GM18868 (cell line): ENCODE results near the gene ZC3H15.
"Not testable (repeated sequence)": the region's sequence is repeated elsewhere in the genome, so short reads cannot be mapped to it uniquely, and the experiment has no call there.

Source experiments
- ATAC-seq: cut with Tn5 transposase; IDR thresholded peaks from one replicate; pipeline ENCODE4 v1.9.1; 2021; ENCODE audit warnings: mild to moderate bottlenecking, moderate library complexity; ENCODE audit not compliant: unreplicated experiment

The ZC3H15 gene

DNA sequence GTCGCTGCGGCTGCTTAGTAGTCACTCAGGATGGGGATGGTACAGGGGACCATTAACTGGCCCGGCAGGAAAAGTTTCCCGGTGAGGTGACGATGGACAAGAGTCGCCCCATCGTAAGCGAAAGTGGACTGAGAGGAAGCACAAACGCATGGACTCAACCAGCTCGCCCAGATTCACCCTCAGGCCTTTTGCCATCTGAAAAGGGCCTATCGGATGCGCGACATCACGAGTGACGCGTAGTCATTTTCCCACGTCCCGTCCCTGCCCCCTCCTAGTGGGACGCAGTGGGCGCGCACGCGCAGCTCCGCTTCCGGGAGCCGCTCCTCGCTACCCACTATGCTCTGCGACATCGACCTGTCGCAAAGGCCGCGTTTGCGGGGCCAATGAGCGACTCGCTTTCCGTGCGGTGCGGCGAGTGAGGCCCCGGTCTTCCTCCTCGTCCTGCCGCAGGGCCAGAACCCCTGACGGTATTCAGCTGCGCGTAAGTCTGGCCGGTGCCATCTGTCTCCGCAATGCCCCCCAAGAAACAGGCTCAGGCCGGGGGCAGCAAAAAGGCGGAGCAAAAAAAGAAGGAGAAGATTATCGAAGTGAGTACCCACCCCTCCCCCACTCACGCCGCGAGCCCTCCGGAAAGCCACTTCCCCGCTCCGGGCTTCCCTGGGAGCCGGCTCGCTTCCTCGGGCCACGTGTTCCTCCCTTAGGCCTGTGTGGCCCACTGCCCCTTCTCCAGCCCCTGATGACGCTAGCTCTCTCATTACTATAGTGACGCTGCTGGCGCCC is at the start of gene ZC3H15:
TSS of gene ZC3H15 (plus strand) at position 390 of the 780 bp plus-strand sequence. CDS start at position 513, 123 bp downstream.
- ATAC-seq = peak; percentile 75

DNA sequence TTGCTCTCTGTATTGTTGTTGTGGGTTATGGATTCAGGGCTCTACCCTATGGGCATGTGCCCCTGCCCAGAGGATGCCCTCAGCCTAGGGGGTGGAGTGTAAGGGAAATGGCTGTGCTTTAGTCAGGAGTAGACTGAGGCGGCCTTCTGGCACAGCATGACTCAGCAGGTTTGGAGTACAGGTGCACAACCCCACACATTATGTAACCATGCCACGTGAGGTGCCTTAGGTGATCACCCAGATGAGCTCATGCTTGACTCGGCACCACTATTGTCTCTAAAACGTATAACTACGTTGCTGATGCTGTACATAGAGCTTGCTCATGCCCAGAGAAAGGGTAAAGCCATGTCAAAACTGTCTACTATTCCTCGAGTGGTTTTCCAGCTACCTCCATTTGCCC is 48.3 kb upstream of the ZC3H15 start:
- ATAC-seq = no peak

DNA sequence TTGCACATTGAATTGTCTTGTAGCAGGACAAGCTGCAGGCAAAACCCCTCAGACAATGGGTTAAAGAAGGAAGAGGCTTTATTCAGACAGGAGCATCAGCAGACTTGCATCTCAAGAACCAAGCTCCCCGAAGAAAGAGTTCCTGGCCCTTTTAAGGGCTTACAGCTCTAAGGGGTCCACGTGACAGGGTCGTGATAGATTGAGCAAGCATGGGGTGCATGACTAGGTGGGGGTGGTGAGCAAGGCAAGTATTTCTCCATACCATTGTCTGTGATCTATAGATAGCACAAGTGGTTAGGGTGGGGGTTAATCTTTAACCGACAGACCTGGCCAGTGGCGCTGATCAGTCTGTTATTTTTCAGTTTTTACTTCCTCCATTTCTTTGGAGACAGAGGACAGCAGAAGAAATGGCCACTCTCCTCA is 46.4 kb upstream of the ZC3H15 start:
- not testable (repeated sequence) for ATAC-seq

DNA sequence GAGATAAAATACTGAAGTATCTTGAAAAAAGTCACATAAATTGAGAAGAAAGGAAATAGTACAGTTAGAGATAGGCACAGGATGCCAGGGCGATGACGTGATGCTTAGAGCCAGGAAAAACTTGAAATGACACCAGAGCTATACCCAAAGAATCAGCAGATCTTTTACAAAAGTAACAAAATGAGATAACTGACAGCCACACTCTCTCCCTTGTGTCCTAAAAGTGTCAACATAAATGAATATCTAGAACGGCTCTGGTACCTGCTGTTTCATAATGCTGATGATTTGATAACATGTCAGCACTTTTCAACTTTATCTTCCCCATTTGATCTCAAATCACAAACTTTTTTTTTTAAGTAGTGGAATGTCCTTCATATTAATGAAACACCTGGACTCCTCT is 45.6 kb upstream of the ZC3H15 start:
- ATAC-seq = no peak

DNA sequence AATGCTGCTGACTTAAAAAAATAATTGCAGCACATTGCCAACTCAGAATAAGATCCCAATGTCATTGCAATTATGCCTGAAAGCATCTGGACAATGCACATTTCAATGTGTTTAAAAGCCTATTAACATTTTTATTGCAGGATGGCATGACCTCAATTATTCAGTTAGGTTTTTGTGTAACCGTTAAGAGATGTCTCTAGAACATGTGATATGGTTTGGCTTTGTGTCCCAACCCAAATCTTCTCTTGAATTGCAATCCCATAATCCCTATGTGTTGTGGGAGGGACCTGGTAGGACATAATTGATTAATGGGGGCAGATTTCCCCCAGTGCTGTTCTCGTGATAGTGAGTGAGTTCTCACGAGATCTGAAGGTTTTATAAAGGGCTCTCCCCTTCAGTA is 43.2 kb upstream of the ZC3H15 start:
- ATAC-seq = no peak

DNA sequence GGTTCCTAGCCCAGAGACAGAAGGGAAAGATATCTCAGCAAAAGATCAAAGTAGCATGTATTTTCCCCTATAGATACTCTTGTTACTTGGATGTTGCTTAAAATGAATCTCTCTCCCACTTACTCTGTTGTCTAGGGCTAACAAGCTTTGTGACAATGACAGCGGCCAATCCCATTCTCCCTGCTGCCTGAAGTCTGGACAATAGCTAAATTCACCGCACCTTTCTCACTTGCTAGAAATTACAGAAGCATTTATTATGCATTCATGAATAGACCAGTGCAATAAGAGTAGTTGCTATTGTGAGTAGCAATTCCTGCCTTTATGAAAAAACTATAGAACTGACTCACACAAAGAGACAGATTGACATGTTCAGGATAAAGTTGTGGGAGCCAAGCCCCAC is 42.2 kb upstream of the ZC3H15 start:
- no peak for ATAC-seq

DNA sequence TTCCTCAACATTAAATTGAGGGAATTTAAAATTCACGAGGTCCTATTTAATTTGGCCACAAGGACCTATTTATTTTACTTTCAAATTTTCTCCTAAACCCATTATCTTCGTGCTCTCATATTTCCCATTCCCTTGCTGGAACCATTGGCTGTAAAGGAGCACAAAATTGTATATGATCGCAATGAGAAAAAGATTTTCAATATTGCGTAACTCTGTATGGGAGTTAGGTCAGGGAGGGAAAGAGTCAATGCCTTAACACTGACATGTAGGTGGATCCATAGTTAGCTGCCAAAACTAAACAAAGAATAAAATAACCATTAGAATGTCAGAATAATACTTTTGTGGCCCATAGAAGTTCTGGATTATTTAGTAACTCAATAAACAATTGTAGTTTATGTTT is 40.6 kb upstream of the ZC3H15 start:
- ATAC-seq = no peak

DNA sequence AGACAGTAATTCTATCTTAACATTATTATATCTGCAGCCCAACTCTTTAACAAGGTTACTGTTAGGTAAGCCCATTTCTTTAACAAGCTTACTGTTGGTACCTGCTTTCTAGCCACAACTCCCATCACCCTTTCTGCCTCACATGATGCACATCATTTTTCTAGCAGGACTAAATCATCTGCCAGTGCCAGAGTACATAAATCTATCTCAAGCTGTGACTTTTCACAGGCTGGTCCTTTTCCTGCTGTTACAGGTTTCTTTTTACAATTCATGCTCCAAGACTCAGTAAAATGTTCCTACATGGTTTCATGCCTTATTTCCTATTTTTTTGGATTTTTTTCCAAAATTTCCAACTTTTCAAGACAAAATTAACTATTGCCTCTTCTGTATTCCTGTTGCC is 30.4 kb upstream of the ZC3H15 start:
- ATAC-seq = no peak

DNA sequence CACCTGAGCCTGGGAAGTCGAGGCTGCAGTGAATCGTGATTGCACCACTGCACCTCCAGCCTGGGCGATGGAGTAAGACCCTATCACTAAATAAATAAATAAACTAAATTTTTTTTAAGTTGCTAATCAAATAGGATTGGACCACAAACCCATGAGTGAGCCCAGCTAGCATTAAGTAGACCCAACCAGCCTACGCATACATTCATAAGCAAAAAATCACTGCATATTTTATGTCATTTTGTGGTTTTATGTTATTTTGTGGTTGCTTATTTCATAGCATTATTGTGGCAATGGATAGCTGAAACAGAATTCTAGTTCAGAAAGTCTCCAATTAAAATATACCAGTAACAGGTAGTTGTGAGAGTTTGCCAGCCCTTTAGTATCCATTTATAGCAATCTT is 29.1 kb upstream of the ZC3H15 start:
- no peak for ATAC-seq

DNA sequence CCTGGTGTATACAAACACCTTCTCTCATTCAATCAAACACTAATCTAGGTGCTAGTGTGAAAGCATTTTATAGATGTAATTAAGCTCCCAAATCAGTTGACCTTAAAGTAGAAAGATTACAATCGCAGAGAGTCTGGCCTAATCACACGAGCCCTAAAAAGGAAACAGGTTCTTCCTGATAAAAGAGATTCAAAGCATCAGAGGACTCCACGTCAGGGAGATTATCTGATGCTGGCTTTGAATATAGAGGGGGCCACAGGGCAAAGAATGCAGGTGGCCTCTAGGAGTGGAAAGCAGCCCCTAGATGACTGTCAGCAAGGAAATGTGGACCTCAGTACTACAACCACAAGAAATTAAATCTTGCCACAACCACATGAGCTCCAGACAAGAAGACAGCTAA is 28.2 kb upstream of the ZC3H15 start:
- no peak for ATAC-seq

DNA sequence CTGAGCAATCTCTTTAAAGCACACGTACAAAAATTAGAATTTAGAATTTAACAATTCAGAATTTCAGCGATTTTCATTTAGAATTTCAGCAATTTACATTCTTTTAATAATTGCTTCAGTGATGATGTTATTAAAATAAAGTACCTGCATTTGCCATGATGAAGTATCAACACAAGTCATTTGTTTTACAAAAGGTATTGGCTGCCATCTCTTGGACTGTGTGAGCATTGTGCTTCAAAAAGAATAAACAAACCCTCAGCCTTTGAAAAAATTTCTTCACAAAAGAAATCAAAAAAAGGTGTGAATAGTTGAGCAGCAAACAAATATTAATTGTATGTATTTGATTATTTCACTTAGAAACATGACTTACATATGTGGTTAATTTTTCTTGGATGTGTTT is 27.1 kb upstream of the ZC3H15 start:
- ATAC-seq = peak; percentile 37

DNA sequence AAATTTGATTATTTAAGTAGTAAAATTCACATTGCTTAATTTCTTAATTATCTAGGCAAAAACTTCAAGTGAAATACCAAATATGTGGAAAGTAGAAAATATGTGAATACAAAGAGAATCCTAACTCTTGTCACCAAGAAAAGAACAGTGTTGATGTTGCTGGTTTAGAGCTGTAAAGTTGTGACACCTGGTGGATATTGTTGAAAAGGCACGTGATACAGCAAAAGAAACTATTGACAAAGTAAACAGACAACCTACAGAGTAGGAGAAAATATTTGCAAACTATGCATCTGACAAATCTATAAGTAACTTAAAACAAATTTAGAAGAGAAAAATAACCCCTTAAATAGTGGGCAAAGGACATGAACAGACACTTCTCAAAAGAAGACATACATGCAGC is 25.6 kb upstream of the ZC3H15 start:
- peak; percentile 84 for ATAC-seq

DNA sequence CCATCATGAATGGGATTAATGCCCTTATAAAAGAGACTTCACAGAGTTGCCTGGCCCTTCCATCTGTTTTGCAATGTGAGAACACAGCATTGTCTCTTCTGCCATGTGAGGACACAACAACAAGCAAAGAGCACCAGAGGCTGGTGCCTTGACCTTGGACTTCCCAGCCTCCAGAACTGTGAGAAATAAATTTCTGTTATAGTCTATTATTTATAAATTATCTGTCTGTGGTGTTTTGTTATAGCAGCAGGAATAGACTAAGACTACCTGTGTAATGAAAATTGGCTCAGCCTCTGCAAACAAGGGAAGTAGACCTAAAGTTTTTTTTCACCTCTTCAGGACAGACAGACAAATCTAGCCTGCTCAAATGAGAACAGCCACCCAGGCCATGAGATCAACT is 19.3 kb upstream of the ZC3H15 start:
- ATAC-seq = no peak

DNA sequence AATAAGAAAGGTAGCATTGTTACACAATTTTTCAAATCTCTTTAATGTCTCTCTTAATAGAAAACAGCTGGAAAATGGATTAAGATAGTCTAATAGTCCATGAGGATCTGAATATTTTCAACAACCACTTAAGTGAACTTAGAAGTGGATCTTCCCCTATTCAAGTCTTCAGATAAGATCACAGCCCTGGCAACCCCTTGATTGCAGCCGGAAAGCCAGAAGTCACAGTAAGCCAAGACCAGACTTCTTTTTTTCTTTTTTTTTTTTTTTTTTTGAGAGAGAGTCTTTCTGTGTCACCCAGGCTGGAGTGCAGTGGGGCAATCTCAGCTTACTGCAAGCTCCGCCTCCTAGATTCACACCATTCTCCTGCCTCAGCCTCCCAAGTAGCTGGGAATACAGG is 18.6 kb upstream of the ZC3H15 start:
- no peak for ATAC-seq

DNA sequence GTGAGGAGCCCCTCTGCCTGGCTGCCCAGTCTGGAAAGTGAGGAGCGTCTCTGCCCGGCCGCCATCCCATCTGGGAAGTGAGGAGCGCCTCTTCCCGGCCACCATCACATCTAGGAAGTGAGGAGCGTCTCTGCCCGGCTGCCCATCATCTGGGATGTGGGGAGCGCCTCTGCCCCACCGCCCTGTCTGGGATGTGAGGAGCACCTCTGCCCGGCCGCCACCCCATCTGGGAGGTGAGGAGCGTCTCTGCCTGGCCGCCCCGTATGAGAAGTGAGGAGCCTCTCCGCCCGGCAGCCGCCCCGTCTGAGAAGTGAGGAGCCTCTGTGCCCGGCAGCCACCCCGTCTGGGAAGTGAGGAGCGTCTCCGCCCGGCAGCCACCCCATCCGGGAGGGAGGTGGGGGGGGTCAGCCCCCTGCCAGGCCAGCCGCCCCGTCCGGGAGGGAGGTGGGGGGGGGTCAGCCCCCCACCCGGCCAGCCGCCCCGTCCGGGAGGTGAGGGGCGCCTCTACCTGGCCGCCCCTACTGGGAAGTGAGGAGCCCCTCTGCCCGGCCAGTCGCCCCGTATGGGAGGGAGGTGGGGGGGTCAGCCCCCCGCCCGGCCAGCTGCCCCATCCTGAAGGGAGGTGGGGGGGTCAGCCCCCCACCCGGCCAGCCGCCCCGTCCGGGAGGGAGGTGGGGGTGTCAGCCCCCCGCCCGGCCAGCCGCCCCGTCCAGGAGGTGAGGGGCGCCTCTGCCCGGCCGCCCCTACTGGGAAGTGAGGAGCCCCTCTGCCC is 13.2 kb upstream of the ZC3H15 start:
- ATAC-seq = not testable (repeated sequence)

DNA sequence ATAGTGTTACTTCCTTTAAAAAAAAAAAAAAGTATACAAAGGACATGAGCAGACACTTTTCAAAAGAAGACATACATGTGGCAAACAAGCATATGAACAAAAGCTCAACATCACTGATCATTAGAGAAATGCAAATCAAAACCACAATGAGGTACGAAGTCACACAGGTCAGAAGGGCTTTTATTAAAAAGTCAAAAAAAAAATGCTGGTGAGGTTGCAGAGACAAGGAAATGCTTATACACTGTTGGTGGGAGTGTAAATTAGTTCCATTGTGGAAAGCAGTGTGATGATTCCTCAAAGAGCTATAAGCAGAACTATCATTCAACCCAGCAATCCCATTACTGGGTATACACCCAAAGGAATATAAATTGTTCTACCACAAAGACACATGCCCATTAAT is 11.8 kb upstream of the ZC3H15 start:
- ATAC-seq = not testable (repeated sequence)

DNA sequence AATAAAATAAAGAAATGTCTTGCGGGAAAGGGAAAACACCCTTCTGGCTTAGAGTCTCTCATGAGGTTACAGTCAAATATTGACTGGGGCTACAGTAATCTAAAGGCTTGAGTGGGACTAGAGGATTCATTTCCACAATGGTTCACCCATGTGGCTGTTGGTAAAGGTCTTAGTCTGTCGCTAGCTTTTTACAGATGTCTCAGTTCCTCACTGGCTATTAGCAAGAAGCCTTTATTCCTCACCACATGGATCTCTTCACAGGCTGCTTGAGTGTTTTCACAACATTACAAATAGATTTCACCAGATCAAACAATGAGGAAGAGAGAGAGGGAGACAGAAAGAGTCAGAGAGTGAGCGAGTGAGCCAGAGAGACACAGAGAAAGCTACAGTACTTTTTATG is 8.3 kb upstream of the ZC3H15 start:
- peak; percentile 77 for ATAC-seq

DNA sequence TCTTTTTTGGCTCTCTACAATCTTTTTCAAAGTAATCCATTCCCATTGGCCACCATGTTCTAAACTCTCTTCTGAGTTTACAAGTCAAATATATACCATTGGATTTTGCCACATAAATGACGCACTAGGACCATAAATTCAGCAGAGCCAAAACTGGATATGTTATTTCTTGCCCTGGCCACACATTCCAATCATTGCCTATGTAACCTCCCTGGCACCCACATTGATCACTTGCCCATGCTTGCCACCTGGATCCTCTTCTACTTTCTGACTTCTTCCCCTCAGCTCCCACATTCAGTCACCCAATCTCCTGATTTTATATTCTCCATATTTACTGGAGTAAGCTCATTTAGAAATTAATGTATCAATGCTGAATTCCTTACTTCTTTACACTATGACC is 5.1 kb upstream of the ZC3H15 start:
- ATAC-seq = no peak

DNA sequence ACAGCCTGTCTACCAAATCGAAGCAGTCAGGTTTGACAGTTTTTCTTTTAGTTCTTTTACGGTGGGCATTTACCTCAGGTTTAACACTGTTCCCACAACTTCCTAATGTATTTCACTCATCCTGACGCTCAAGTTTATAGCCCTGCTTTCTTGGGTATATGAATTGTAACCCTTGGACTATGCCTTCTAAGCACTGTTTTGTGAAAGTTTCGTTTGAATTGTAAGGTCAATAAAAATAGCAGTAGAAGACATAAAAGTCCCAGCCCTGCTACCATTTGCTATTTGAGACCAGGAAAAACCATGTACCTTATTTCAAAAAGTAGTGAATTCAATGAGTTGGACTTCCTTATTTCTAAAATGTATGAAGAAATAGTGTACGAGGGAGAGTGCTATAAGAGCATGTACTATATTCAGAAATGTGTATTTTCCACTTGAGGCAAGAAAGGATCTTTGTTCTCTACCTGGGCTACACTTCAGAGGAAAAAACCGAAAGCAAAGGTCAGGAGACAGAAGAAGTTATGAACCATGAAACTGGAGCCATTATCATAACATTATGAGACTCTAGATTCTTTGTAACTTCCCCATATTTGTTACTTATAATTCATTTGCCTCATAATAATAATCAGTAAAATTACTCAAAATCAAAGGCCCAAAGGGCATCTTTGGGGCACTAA is 1.9 kb upstream of the ZC3H15 start:
- no peak for ATAC-seq

DNA sequence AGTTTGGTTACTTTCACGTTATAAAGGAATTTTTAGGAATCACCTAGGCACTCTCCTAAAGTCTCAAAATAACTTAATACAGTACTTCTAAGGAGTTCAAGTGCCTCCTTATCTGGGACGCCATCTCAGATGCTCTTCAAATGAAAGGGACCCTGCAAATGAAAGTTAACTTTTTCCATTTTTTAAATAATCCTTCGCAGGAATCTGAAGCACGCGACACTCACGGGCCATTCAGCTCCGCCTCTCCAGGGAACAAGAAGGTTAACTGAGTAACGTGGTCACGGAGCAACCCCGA is 537 bp upstream of the ZC3H15 start:
- ATAC-seq = peak; percentile 32

DNA sequence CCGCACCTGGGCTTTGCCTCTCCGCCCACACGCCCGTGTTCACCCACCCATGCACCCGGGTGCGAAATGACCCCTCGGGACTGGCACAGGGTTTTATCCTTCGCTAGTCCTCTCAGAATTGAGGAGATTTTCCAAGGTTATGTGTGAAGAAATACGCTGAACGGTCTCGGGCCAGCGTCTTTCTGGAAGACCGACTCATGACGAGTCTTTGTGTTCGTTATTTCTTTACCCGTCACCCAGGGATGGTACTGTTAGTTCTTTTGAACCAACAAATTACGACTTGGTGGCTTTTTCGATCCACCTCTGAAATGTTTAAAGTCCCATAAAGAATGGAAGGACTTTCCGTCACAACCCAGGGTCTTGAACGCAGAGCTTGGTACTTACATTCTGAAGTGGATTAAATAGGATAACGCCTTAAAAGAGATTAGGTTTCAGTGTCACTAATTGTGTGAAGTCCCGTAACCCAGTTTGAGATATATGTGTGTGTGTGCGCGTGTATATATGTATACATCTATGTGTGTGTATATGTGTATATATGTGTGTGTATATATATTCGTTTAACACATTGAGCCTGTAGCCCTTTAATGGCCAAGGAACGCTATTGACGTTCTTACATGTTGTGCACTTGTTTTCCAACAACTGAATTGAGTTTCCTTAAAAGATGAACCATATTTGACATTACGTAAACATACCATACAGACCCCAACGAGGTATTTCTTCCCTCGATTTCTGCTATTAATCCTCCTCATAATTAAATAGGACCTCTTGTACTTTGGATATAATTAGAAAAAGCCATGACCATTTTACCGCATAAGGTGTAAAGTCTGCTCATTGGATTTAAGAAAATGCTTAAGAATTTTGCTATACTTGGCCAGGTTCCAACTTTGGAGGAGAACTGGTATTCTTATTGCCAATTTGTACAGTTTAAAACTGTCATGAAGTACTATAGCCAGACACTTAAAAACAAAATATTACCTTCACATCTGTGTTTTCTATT is 889 bp downstream of the ZC3H15 start:
- no peak for ATAC-seq
